GM23338 (cell line): ENCODE measurements around the gene RNF8.

Source experiments
- CTCF ChIP-seq, 2 experiments: fragments of 200-600 bp in 1 of 2; sonication (generic) in 1 of 2; conservative IDR thresholded peaks; 2 replicates each; pipeline versions ENCODE4 v1.5.1 to v1.6.1; 2016 to 2017; ENCODE audit warnings: antibody characterized with exemption in 2 of 2, low read depth in 2 of 2, mild to moderate bottlenecking in 2 of 2, moderate library complexity in 1 of 2
- EZH2 ChIP-seq: fragments of 200-600 bp; sonication (generic); IDR thresholded peaks from one replicate; pipeline ENCODE4 v1.8.0; 2017; ENCODE audit warnings: antibody characterized with exemption, mild to moderate bottlenecking, low read depth; ENCODE audit not compliant: unreplicated experiment
- EZH2phosphoT487 ChIP-seq: fragments of 200-600 bp; sonication (generic); IDR thresholded peaks from one replicate; pipeline ENCODE4 v1.8.1; 2018; ENCODE audit warnings: antibody characterized with exemption; ENCODE audit not compliant: unreplicated experiment
- POLR2AphosphoS5 ChIP-seq: IDR thresholded peaks from 2 replicates; pipeline ENCODE4 v1.6.1; 2016; ENCODE audit warnings: antibody characterized with exemption, low read depth

DNA sequence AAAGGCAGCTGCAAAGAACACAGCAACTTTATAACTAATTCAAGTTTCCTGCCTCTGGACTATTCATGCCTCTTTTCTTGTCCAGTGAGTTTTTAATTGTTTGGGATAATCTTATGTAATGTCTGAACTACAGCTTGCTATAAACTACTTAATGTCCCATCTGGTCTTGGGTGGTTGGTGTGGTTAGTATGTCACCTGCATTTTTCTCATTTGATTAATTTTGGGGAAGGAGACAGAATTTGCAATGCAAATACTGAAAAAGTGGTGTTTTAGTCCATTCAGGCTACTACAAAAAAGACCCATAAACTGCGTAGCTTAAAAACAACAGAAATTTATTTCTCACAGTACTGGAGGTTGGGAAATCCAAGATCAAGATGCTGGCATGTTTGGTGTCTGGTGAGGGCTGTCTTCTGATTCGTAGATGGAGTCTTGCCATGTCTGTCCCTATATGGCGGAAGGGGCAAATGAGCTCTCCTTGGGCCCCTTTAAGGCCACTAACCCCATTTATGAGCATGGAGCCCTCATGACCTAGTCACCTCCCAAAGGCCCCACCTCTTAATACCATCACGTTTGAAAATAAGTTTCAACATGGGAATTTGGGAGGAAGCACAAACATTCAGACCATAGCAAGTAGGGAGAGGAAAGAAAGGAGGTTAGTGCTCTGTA, 22.4 kb downstream of the RNF8 start:
- TF ChIP-seq CTCF (conservative IDR thresholded peaks at IDR 0.05; ENCODE audit: low read depth in 2 of 2) (no peak), EZH2 (no peak), EZH2phosphoT487 (no peak), POLR2AphosphoS5 (no peak)
